Measurements from ENCODE around the gene MARS2. TPM values are rescaled to one million over a fixed set of nuclear protein-coding genes. Genes with fewer than 3 reads are reported as not detected.
"Not testable (repeated sequence)": the region's sequence is repeated elsewhere in the genome, so short reads cannot be mapped to it uniquely, and the experiment has no call there.

Gene MARS2
- total RNA-seq, 4 donors from 2014 or later, result 4.4 to 14.4 (median 7.9) TPM

DNA sequence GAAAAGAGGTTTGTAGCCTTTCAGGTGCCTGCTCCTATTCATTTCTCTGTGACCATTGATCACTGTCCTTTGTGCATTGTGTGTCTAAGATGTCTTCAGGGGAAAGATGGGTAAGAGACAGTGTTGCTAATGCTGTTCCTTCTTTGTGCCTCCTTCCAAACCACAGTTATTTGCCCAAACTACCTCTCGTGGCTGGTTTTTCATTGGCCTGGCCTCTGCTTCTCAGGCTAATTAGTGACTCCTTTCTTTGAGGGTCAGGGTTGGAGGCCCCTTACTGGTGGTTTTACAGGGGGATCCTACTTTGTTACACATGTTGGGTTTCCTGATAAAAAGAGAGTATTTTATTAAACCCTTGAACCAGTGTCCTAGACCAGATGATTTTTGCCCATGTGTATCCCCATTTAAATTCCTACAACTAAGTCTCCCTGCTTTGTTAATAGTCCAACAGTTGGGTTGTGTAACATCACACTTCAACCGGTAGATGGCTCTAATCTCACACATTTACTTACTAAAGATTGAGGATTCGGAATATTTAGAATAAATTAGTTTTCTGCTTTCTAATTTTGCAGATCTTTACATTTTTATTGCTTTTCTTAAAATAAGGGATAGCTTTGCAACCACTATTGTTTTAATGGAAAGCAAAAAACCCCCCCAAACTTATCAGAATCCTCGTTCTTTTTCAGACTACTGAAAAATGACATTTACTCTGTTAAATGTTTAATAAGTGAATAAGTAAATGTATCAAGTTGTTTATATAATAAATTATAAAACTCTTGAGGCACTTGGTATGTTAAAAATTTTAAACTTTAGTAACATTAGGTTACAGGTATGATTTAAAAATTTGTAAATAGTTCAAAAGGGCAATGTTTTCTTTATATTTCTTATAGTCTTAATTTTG, 2.4 kb downstream of the MARS2 start:
- in situ Hi-C loops (cut with MboI; ENCODE audit: low pct_ligation_motif_present in 1 of 4, low pct_unique_long_range_greater_than_20kb in 1 of 4, low sequenced_read_pairs in 3 of 4), result no loop called here
- Histone ChIP-seq H3K36me3 (no peaks in the 10 kb centered on the region), H3K4me1 (peaks cover 26 to 37% (median 27%) of the 10 kb centered on the region in 4 donors), H3K9me3 (no peaks in the 10 kb centered on the region), H3K27me3 (no peaks in the 10 kb centered on the region), H3K27ac (no peak overlapping the region), H3K4me3 (peak overlapping the region in 2 of 4 donors; percentile 69 to 73)
- no peak for TF ChIP-seq POLR2A (IDR thresholded peaks at IDR 0.05)
- TF ChIP-seq, protein P1, sequence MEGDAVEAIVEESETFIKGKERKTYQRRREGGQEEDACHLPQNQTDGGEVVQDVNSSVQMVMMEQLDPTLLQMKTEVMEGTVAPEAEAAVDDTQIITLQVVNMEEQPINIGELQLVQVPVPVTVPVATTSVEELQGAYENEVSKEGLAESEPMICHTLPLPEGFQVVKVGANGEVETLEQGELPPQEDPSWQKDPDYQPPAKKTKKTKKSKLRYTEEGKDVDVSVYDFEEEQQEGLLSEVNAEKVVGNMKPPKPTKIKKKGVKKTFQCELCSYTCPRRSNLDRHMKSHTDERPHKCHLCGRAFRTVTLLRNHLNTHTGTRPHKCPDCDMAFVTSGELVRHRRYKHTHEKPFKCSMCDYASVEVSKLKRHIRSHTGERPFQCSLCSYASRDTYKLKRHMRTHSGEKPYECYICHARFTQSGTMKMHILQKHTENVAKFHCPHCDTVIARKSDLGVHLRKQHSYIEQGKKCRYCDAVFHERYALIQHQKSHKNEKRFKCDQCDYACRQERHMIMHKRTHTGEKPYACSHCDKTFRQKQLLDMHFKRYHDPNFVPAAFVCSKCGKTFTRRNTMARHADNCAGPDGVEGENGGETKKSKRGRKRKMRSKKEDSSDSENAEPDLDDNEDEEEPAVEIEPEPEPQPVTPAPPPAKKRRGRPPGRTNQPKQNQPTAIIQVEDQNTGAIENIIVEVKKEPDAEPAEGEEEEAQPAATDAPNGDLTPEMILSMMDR (IDR thresholded peaks at IDR 0.05), result peak; percentile 66 to 81 (median 79)
- no peak for TF ChIP-seq EP300 (IDR thresholded peaks at IDR 0.05; ENCODE audit: low read depth)
- 5 to 6% methylated on average over 4 of the region's 4 CpGs for WGBS, 2 donors (ENCODE audit: low coverage in 1 of 2)
- no peak for DNase-seq
- intact Hi-C loops (cut with DNase I; ENCODE audit: low total_unique reads), result no loop called here

DNA sequence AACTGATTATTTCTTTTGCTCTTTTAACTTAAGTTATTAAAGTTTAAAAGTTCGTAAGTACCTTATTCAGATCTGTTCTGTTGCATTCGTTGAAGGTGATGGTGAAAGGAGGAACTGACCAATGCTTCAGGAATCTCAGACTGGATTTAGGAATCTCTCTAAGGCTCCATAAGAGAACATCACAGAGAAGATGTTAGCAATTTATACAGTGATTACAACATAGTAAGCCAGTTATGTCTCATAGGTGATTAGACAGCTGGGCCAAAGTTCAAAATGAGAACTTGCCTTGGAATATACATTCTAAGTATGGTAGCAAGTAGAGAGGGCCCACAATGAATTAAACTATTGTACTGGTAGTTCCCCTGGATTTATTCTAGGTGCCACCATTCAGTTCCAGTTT, 3.2 kb downstream of the MARS2 start:
- in situ Hi-C loops (cut with MboI; ENCODE audit: low pct_ligation_motif_present in 1 of 4, low pct_unique_long_range_greater_than_20kb in 1 of 4, low sequenced_read_pairs in 3 of 4), result no loop called here
- H3K4me3 ChIP-seq, result no peak overlapping the region
- H3K4me1 ChIP-seq, result peaks cover 26 to 37% (median 27%) of the 10 kb centered on the region in 4 donors
- WGBS, 2 donors (ENCODE audit: low coverage in 1 of 2), result 47 to 48% methylated on average over 2 of the region's 2 CpGs
- no peaks in the 10 kb centered on the region for H3K27me3 ChIP-seq
- no peaks in the 10 kb centered on the region for H3K36me3 ChIP-seq
- no peaks in the 10 kb centered on the region for H3K9me3 ChIP-seq
- intact Hi-C loops (cut with DNase I; ENCODE audit: low total_unique reads), result no loop called here
- no peak for TF ChIP-seq POLR2A (IDR thresholded peaks at IDR 0.05)
- H3K27ac ChIP-seq, result no peak overlapping the region
- DNase-seq, result no peak

DNA sequence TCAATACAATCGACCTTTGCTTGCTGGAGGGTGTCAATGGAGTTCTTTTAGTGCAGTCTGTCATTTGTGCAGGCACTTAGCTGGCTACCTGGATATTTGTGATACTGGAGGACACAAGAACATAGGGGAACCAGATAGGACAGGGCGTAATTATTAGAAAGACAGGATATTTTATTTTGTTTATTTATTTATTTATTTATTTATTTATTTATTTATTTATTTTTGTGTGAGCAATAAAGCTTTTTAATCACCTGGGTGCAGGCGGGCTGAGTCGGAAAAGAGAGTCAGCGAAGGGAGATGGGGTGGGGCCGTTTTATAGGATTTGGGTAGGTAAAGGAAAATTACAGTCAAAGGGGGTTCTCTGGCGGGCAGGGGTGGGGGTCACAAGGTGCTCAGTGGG, 4.0 kb downstream of the MARS2 start:
- H3K27me3 ChIP-seq; DNase-seq; H3K4me3 ChIP-seq; H3K27ac ChIP-seq; in situ Hi-C loops (cut with MboI; ENCODE audit: low pct_ligation_motif_present in 1 of 4, low pct_unique_long_range_greater_than_20kb in 1 of 4, low sequenced_read_pairs in 3 of 4); H3K36me3 ChIP-seq; intact Hi-C loops (cut with DNase I; ENCODE audit: low total_unique reads); H3K9me3 ChIP-seq: not testable (repeated sequence)
- H3K4me1 ChIP-seq, result peaks cover 26 to 36% (median 27%) of the 10 kb centered on the region in 4 donors
- 83 to 91% methylated on average over 7 of the region's 7 CpGs for WGBS, 2 donors (ENCODE audit: low coverage in 1 of 2)

DNA sequence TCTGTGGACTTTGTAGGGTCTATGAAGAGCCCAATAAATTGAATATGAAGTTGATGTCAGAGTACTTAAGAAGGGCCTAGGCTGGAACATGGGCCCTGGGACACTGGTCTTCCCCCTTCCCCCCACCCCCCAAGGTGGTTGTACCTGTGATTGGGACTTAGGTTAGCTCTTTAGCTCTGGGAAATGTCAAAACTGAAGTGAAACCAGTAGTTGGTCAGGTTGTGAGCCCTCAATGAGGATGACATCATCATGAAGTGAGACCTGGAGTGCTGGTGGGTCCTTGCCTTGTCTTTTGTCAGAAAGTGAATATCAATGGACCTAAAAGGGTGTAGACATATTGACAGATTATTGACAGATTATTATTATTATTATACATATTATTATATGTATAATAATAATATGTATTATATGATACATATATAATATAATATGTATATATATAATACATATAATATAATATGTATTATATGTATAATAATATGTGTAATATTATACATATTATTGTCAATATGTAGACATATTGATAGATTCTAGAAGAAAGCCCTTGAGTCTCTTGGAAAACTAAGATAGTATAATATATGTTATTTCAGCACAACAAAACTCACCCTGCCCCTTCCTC, 5.4 kb downstream of the MARS2 start:
- TF ChIP-seq, protein P1 (IDR thresholded peaks at IDR 0.05), result no peak
- no peak for TF ChIP-seq POLR2AphosphoS5 (IDR thresholded peaks at IDR 0.05)
- no peak for TF ChIP-seq EP300 (IDR thresholded peaks at IDR 0.05; ENCODE audit: low read depth)
- no peak for TF ChIP-seq POLR2A (IDR thresholded peaks at IDR 0.05)
- Histone ChIP-seq H3K4me3 (no peak overlapping the region), H3K4me1 (peaks cover 20 to 31% (median 26%) of the 10 kb centered on the region in 4 donors), H3K9me3 (no peaks in the 10 kb centered on the region), H3K36me3 (no peaks in the 10 kb centered on the region), H3K27me3 (no peaks in the 10 kb centered on the region), H3K27ac (no peak overlapping the region)
- in situ Hi-C loops (cut with MboI; ENCODE audit: low pct_ligation_motif_present in 1 of 4, low pct_unique_long_range_greater_than_20kb in 1 of 4, low sequenced_read_pairs in 3 of 4), result no loop called here
- DNase-seq, result no peak
- intact Hi-C loops (cut with DNase I; ENCODE audit: low total_unique reads), result no loop called here

DNA sequence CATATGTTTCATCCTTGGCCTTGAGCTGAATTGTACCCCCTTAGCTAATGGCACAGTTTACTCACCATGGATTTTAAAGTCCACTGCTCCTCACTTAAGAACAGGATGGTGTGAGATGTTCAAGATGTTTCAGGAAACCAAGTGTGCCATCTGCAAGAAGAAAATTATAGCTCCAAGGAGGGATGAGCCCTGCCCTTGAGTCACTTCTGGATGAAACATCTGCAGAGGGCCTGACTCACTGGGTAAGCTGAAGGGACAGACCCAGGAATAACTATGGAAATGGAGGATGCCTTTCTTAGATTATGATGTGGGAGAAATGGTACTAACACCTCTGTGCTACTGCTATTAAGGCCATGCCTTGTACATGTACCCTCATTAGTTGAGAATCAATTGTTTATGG, 6.4 kb downstream of the MARS2 start:
- H3K27ac ChIP-seq, result no peak overlapping the region
- H3K27me3 ChIP-seq, result no peaks in the 10 kb centered on the region
- no peak for TF ChIP-seq EP300 (IDR thresholded peaks at IDR 0.05; ENCODE audit: low read depth)
- no peak for TF ChIP-seq POLR2A (IDR thresholded peaks at IDR 0.05)
- TF ChIP-seq, protein P1 (IDR thresholded peaks at IDR 0.05), result no peak
- no peak for TF ChIP-seq POLR2AphosphoS5 (IDR thresholded peaks at IDR 0.05)
- intact Hi-C loops (cut with DNase I; ENCODE audit: low total_unique reads), result no loop called here
- H3K9me3 ChIP-seq, result no peaks in the 10 kb centered on the region
- H3K4me1 ChIP-seq, result peaks cover 12 to 25% (median 23%) of the 10 kb centered on the region in 4 donors
- DNase-seq, result no peak
- no peaks in the 10 kb centered on the region for H3K36me3 ChIP-seq
- no peak overlapping the region for H3K4me3 ChIP-seq
- in situ Hi-C loops (cut with MboI; ENCODE audit: low pct_ligation_motif_present in 1 of 4, low pct_unique_long_range_greater_than_20kb in 1 of 4, low sequenced_read_pairs in 3 of 4), result no loop called here
